DMS 273 treated with DMSO at 0.1 percent for 48 hours (cell line): ENCODE measurements around the gene PTPRG.

ENCODE experiments used
- DNase-seq: peaks from one replicate; lab custom pipeline; 2025; lab: John Stamatoyannopoulos, UW

Gene PTPRG

GRCh38 chr3:61618871-61619270 is 57.5 kb downstream of the PTPRG start:
- DNase-seq, result no peak

- DNase-seq, result no peak
Observed at GRCh38 chr3:61620073-61620472, 58.7 kb downstream of the PTPRG start.

- DNase-seq, result no peak
Observed at GRCh38 chr3:61624300-61624699, 62.9 kb downstream of the PTPRG start.

- no peak for DNase-seq
Observed at GRCh38 chr3:61625429-61625828, 64.1 kb downstream of the PTPRG start.

- DNase-seq, result no peak
Observed at GRCh38 chr3:61626484-61626883, 65.1 kb downstream of the PTPRG start.

- DNase-seq, result no peak
Observed at GRCh38 chr3:61627768-61628185, 66.4 kb downstream of the PTPRG start.

- DNase-seq, result no peak
Observed at GRCh38 chr3:61628636-61629035, 67.3 kb downstream of the PTPRG start.

GRCh38 chr3:61629442-61629841 is 68.1 kb downstream of the PTPRG start:
- no peak for DNase-seq

- no peak for DNase-seq
Observed at GRCh38 chr3:61631108-61631769, 69.9 kb downstream of the PTPRG start.

- DNase-seq, result no peak
Observed at GRCh38 chr3:61632568-61633175, 71.3 kb downstream of the PTPRG start.

- DNase-seq, result no peak
Observed at GRCh38 chr3:61634678-61635077, 73.3 kb downstream of the PTPRG start.

GRCh38 chr3:61637088-61638051 is 76.0 kb downstream of the PTPRG start:
- no peak for DNase-seq

GRCh38 chr3:61638741-61639140 is 77.4 kb downstream of the PTPRG start:
- DNase-seq, result no peak

- DNase-seq, result no peak
Observed at GRCh38 chr3:61639991-61640390, 78.6 kb downstream of the PTPRG start.

- DNase-seq, result no peak
Observed at GRCh38 chr3:61645148-61645547, 83.8 kb downstream of the PTPRG start.

- no peak for DNase-seq
Observed at GRCh38 chr3:61646360-61646759, 85.0 kb downstream of the PTPRG start.

GRCh38 chr3:61646851-61647525 is 85.6 kb downstream of the PTPRG start:
- no peak for DNase-seq

- no peak for DNase-seq
Observed at GRCh38 chr3:61648481-61648880, 87.1 kb downstream of the PTPRG start.

- DNase-seq, result no peak
Observed at GRCh38 chr3:61649381-61650170, 88.2 kb downstream of the PTPRG start.

- peak; percentile 28 for DNase-seq
Observed at GRCh38 chr3:61650276-61650675, 88.9 kb downstream of the PTPRG start.

- DNase-seq, result peak; percentile 52
Observed at GRCh38 chr3:61650719-61651410, 89.5 kb downstream of the PTPRG start.
